ENCODE measurements around the gene PRPF31. TPM values are rescaled to one million over a fixed set of nuclear protein-coding genes. Genes with fewer than 3 reads are reported as not detected.

The PRPF31 gene
- total RNA-seq, 6 donors from 2014 or later, result 43.9 to 73.3 (median 47.4) TPM

DNA sequence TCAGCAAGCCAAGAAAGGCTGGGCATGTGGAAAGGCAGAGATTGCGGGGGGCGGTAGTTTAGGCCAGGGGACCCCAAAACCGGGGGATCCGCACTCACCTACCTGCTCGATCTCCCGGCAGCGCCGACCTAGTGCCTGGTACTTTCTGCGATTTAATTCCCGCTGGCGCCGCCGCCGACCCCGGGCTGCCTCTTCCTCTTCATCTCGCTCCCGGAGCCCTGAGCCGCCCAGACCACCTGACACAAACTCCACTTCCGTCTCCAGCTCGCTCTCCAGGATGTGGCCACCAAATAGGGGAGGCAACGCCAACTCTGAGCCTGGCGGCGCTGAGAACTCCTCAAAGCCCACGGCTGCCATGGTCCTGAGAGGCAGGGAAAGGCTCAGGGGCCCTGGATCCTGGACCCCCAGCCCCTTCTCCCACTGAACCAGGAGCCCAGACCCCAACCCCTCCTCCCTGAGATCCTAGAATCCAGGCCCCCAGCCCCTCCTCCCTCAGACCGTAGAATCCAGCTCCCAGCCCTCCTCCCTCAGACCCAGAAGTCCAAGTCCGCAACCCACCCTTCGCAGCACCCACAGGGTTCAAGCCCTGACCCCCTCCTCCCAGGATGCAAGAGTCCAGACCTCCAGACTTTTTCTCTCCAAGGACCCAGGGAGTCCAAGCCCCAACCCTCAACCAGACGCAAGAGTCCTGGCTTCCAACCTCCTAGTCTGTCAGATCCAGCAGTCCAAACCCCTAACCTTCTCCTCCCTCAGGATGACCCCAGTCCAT lies 1.0 kb upstream of the PRPF31 start:
- H3K27ac ChIP-seq, result peak overlapping the region in 3 of 4 donors; percentile 89 to 96 (median 90)
- peaks cover 24 to 31% (median 25%) of the 10 kb centered on the region in 4 donors for H3K4me1 ChIP-seq
- H3K36me3 ChIP-seq, result peaks cover 10 to 31% (median 20%) of the 10 kb centered on the region in 4 donors
- H3K4me3 ChIP-seq, result peak overlapping the region; percentile 75 to 99 (median 87)
- H3K27me3 ChIP-seq, result no peaks in the 10 kb centered on the region
- peak; percentile 35 to 60 for ATAC-seq (ENCODE audit: low FRiP score in 2 of 2)
- TF ChIP-seq POLR2AphosphoS5 (IDR thresholded peaks at IDR 0.05), result no peak
- TF ChIP-seq POLR2A (IDR thresholded peaks at IDR 0.05), result no peak
- TF ChIP-seq EP300 (IDR thresholded peaks at IDR 0.05), result no peak
- TF ChIP-seq, protein P1, sequence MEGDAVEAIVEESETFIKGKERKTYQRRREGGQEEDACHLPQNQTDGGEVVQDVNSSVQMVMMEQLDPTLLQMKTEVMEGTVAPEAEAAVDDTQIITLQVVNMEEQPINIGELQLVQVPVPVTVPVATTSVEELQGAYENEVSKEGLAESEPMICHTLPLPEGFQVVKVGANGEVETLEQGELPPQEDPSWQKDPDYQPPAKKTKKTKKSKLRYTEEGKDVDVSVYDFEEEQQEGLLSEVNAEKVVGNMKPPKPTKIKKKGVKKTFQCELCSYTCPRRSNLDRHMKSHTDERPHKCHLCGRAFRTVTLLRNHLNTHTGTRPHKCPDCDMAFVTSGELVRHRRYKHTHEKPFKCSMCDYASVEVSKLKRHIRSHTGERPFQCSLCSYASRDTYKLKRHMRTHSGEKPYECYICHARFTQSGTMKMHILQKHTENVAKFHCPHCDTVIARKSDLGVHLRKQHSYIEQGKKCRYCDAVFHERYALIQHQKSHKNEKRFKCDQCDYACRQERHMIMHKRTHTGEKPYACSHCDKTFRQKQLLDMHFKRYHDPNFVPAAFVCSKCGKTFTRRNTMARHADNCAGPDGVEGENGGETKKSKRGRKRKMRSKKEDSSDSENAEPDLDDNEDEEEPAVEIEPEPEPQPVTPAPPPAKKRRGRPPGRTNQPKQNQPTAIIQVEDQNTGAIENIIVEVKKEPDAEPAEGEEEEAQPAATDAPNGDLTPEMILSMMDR (IDR thresholded peaks at IDR 0.05), result no peak
- no peaks in the 10 kb centered on the region for H3K9me3 ChIP-seq
- peak; percentile 72 to 85 for DNase-seq
- 20 to 26% methylated on average over 24 to 28 of the region's 28 CpGs for WGBS, 2 donors

DNA sequence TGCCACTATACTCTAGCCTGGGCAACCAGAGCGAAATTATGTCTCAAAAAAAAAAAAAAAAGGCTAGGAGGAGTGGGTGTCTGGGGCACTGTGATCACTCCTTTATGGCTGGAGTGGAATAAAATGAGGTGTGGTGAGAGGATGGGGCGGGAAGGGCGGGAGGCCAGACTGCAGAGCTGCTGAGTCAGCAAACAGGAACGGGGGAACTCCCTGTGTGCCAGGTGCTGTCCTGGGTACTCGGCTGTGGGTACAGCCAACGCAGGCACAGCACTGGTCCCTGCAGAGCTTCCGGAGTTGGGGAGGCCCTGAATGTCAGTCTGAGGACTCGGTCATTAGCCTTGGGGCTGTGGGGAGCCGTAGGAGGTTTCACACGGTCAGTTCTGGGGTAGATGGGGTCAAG lies 5.7 kb downstream of the PRPF31 start:
- WGBS, 2 donors, result 94 to 97% methylated on average over 10 of the region's 10 CpGs
- Histone ChIP-seq H3K36me3 (peaks cover 34 to 76% (median 70%) of the 10 kb centered on the region in 4 donors), H3K4me1 (peaks cover 8 to 11% (median 10%) of the 10 kb centered on the region in 4 donors), H3K9me3 (no peaks in the 10 kb centered on the region), H3K4me3 (no peak overlapping the region), H3K27me3 (no peaks in the 10 kb centered on the region), H3K27ac (no peak overlapping the region)
- ATAC-seq (ENCODE audit: low FRiP score in 2 of 2), result no peak
- TF ChIP-seq POLR2AphosphoS5 (IDR thresholded peaks at IDR 0.05) (no peak), EP300 (IDR thresholded peaks at IDR 0.05) (no peak), POLR2A (IDR thresholded peaks at IDR 0.05) (no peak)
- TF ChIP-seq, protein P1 (IDR thresholded peaks at IDR 0.05), result no peak
- DNase-seq, result no peak

DNA sequence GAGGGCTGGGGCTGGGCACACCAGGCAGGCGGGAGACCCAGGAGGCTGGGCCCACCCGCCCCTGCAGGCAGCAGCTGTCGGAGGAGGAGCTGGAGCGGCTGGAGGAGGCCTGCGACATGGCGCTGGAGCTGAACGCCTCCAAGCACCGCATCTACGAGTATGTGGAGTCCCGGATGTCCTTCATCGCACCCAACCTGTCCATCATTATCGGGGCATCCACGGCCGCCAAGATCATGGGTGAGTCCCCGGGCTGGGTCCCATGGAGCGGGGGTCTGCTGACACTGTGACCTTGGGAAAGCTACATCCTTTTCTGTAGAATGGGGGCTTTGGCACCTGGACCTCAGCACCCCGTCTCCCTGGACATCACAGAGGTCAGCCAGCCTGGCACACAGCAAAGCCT lies 8.1 kb downstream of the PRPF31 start:
- no peaks in the 10 kb centered on the region for H3K27me3 ChIP-seq
- H3K36me3 ChIP-seq, result peaks cover 47 to 93% (median 90%) of the 10 kb centered on the region in 4 donors
- no peaks in the 10 kb centered on the region for H3K4me1 ChIP-seq
- H3K9me3 ChIP-seq, result no peaks in the 10 kb centered on the region
- no peak overlapping the region for H3K4me3 ChIP-seq
- no peak for ATAC-seq (ENCODE audit: low FRiP score in 2 of 2)
- TF ChIP-seq, protein P1 (IDR thresholded peaks at IDR 0.05), result no peak
- TF ChIP-seq POLR2AphosphoS5 (IDR thresholded peaks at IDR 0.05) (no peak), POLR2A (IDR thresholded peaks at IDR 0.05) (no peak), EP300 (IDR thresholded peaks at IDR 0.05) (no peak)
- DNase-seq, result no peak
- no peak overlapping the region for H3K27ac ChIP-seq
- 97 to 100% methylated on average over 4 to 17 of the region's 17 CpGs for WGBS, 2 donors

DNA sequence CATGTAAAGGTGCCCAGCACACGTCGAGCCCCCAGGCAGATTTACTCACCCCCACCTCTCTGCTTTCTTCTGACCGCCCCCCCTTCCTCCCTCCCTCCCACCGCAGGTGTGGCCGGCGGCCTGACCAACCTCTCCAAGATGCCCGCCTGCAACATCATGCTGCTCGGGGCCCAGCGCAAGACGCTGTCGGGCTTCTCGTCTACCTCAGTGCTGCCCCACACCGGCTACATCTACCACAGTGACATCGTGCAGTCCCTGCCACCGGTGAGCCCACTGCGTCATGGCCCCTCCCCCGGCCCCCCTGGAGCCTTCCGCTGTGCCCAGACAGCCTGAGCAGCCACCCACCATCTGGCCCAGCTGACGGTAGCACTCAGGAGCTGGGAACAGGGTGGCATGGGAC lies 8.8 kb downstream of the PRPF31 start:
- peaks cover 52 to 97% (median 95%) of the 10 kb centered on the region in 4 donors for H3K36me3 ChIP-seq
- DNase-seq (no peak), ATAC-seq (ENCODE audit: low FRiP score in 2 of 2) (no peak)

More for the DNA sequence above, 8.8 kb downstream of the PRPF31 start:
- Histone ChIP-seq H3K4me3 (no peak overlapping the region), H3K27me3 (no peaks in the 10 kb centered on the region), H3K27ac (no peak overlapping the region), H3K9me3 (no peaks in the 10 kb centered on the region), H3K4me1 (no peaks in the 10 kb centered on the region)
- no peak for TF ChIP-seq EP300 (IDR thresholded peaks at IDR 0.05)
- TF ChIP-seq POLR2A (IDR thresholded peaks at IDR 0.05), result no peak
- TF ChIP-seq, protein P1 (IDR thresholded peaks at IDR 0.05), result no peak
- TF ChIP-seq POLR2AphosphoS5 (IDR thresholded peaks at IDR 0.05), result no peak
- 90 to 94% methylated on average over 14 to 16 of the region's 19 CpGs for WGBS, 2 donors
